AG04449 (cell line): Measurements from ENCODE around the gene PGAP1.

Experiments used
- CTCF ChIA-PET: fragments of 350-600 bp; formaldehyde crosslinking; extraction: SDS; loops from one replicate; lab custom pipeline; 2021; ENCODE audit warnings: antibody characterized with exemption; lab: Yijun Ruan, JAX
- POLR2A ChIA-PET: fragments of 400-600, 350-600 bp; formaldehyde crosslinking; extraction: SDS; loops from one replicate; lab custom pipeline; 2020; ENCODE audit warnings: antibody characterized with exemption, inconsistent platforms; lab: Yijun Ruan, JAX
- DNase-seq: peaks from one replicate; pipeline ENCODE4 v3.0.0-alpha.2; 2010; ENCODE audit warnings: low read depth, low spot score
- H3K4me3 ChIP-seq: 2 replicates; pipeline ENCODE4 v1.5.1; 2011; ENCODE audit warnings: low read depth, mild to moderate bottlenecking, control low read depth, low read length
- TF ChIP-seq, protein P1 (sequence below): IDR thresholded peaks from one replicate; pipeline ENCODE4 v1.5.1; 2011; ENCODE audit warnings: mild to moderate bottlenecking, moderate library complexity, low read length, control low read depth, inconsistent platforms; ENCODE audit not compliant: insufficient read depth; ENCODE audit errors: missing control alignments

The PGAP1 gene

DNA sequence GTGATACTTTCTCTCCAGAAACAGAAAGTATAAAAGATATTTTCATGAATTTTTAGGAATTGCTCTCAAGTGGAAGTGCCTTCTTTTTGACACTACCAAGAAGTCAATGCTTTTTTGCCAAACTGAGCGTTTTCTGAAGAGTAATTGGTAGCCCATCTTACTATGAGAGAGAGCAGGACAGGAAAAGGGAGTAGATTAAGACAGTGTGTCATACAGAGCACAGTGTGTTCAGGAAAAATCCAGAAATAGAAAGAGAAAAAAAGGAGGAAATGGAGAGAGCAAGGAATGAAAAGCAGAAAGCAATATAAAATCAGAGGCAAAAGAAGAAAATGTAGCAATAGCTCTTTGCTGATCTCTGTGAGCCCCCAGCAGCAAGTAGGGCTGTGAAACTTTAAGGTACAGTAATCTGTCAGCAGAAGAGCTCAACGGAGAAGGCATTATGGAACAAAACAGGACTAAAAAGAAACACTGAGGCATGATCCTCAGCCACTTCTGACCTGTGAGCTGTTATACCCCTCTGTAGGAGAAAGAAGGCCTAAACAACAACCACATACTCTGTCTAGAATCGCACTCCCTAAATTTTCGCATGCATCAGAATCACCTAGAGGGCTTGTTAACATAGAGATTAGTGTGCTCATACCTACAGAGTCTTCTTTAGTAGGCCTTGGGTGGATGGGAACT, 15.0 kb upstream of the PGAP1 start:
- CTCF ChIA-PET, result no interaction called here
- POLR2A ChIA-PET, result no interaction called here
- DNase-seq, result no peak

GRCh38 chr2:196939371-196939770, 12.9 kb upstream of the PGAP1 start:
- TF ChIP-seq, protein P1, sequence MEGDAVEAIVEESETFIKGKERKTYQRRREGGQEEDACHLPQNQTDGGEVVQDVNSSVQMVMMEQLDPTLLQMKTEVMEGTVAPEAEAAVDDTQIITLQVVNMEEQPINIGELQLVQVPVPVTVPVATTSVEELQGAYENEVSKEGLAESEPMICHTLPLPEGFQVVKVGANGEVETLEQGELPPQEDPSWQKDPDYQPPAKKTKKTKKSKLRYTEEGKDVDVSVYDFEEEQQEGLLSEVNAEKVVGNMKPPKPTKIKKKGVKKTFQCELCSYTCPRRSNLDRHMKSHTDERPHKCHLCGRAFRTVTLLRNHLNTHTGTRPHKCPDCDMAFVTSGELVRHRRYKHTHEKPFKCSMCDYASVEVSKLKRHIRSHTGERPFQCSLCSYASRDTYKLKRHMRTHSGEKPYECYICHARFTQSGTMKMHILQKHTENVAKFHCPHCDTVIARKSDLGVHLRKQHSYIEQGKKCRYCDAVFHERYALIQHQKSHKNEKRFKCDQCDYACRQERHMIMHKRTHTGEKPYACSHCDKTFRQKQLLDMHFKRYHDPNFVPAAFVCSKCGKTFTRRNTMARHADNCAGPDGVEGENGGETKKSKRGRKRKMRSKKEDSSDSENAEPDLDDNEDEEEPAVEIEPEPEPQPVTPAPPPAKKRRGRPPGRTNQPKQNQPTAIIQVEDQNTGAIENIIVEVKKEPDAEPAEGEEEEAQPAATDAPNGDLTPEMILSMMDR, result no peak
- peak; percentile 37 for DNase-seq
- ChIA-PET CTCF (interaction anchor here (1.0 kb wide), 1 partner anchor 14 kb away, joined by 4 read pairs; no protein-coding TSS in a partner anchor), POLR2A (interaction anchor here (0.8 kb wide), 1 partner anchor 12 kb away, joined by 4 read pairs; no protein-coding TSS in a partner anchor)
- H3K4me3 ChIP-seq, result no peak overlapping the region

More for the DNA sequence above, 15.0 kb upstream of the PGAP1 start:
- no peak overlapping the region for H3K4me3 ChIP-seq
- TF ChIP-seq, protein P1, result no peak

GRCh38 chr2:196935432-196935831, 8.9 kb upstream of the PGAP1 start:
- no peak for DNase-seq
- CTCF ChIA-PET, result no interaction called here
- POLR2A ChIA-PET, result no interaction called here
- TF ChIP-seq, protein P1, result no peak
- no peak overlapping the region for H3K4me3 ChIP-seq

DNA sequence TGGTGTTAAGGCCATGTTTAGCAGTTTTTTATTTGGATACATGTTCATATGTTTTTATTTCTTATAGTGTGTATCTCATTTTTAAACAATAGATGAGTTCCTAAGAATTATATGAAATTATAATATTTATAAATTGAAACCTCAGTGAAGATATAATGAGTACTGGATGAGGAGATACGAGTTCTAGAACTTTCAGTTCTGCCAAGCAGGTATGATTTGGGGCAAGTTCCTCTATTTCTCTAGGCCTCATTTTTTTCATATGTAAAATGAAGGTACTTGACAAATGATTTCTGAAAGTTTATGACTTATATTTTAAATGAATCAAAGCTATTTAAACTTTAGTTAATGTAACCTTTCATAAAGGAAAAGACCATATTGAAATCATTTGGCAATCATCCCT, 8.2 kb upstream of the PGAP1 start:
- ChIA-PET POLR2A (no interaction called here), CTCF (no interaction called here)
- TF ChIP-seq, protein P1, result no peak

GRCh38 chr2:196931555-196931954, 5.0 kb upstream of the PGAP1 start:
- no peak for DNase-seq
- POLR2A ChIA-PET, result no interaction called here
- no peak overlapping the region for H3K4me3 ChIP-seq
- CTCF ChIA-PET, result no interaction called here
- TF ChIP-seq, protein P1, result no peak

More for the DNA sequence above, 8.2 kb upstream of the PGAP1 start:
- no peak overlapping the region for H3K4me3 ChIP-seq
- DNase-seq, result no peak

DNA sequence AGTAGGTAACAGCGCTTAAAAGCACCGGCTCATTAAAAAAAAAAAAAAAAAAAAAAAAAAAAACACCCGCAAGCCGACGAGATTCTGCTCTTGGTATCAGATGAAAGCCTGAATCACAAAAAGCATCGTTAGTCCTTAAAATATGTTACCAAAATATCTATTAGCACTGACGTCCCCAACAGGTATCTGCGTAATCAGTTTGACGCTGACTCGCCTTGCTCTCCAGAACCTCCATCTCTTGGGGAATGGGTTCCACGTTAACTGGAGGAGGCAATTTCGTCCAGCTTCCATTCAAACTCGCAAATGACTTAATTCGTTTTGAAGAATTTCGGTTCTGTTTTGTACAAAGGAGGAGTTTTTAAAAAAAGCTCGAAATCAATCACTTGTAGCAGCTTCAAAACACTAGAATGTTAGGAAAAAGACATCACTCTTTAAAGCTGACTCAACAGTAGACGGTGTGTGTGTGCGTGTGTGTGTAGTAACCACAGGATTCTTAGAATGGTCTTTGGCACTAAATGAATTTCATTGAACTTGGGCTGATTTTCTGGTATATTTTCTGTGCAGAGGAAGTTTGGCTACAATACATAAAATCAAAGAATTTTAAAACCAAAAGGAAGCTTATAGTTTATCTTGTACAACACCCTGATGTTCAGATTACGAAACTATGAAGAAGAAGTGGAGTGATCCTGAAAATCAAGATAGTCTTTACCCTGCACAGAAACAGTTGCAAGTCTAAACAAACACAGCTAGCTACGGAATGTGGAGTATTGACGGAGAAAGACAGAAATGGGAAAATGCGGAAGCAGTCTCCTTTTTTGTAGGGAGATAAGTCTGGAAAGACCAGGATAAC, 1.1 kb upstream of the PGAP1 start:
- ChIA-PET POLR2A (interaction anchor here (0.5 to 1.0 kb wide), 2 partner anchors 11 to 766 kb away, joined by 4 read pairs; no protein-coding TSS in a partner anchor), CTCF (interaction anchor here (0.7 kb wide), 1 partner anchor 241 kb away, joined by 3 read pairs; no protein-coding TSS in a partner anchor)
- peak overlapping the region; percentile 85 for H3K4me3 ChIP-seq
- TF ChIP-seq, protein P1, result no peak
- peak; percentile 52 for DNase-seq
